IMR-90 (cell line): ENCODE results near the gene ADGRG6. TPM values are rescaled to one million over a fixed set of nuclear protein-coding genes. Genes with fewer than 3 reads are reported as not detected.
"Not testable (repeated sequence)": the region's sequence is repeated elsewhere in the genome, so short reads cannot be mapped to it uniquely, and the experiment has no call there.

ENCODE experiments used
- ATAC-seq: fragments of 200-7000 bp; cut with Tn5 transposase; 2 replicates; pipeline ENCODE4 v1.9.1; 2020; ENCODE audit warnings: low read depth, mild to moderate bottlenecking, moderate library complexity
- BruUV-seq: library from RNA; stranded (reverse); fragments of 400-500 nt; replicated peaks from 2 replicates; lab custom pipeline; 2021; lab: Mats Ljungman, UMichigan
- CTCF ChIA-PET: fragments of 300-600 bp; formaldehyde crosslinking; extraction: SDS; loops from one replicate; lab custom pipeline; 2021; ENCODE audit warnings: antibody characterized with exemption; lab: Yijun Ruan, JAX
- POLR2A ChIA-PET: fragments of 300-600 bp; sonication (Branson Sonifier 250); formaldehyde crosslinking; loops from one replicate; lab custom pipeline; 2022; ENCODE audit warnings: antibody characterized with exemption; ENCODE audit not compliant: unreplicated experiment; lab: Charles Lee
- DNase-seq: peaks from one replicate; pipeline ENCODE4 v3.0.0; 2013
- H2AFZ ChIP-seq: replicated peaks from 2 replicates; pipeline ENCODE3; 2013; ENCODE audit warnings: low read length, mild to moderate bottlenecking; ENCODE audit not compliant: poor library complexity
- H2AK5ac ChIP-seq: 2 replicates; pipeline ENCODE4 v1.6.1; 2013; ENCODE audit warnings: low read depth, low read length, inconsistent platforms
- H2AK9ac ChIP-seq: replicated peaks from 2 replicates; pipeline ENCODE3; 2013; ENCODE audit warnings: mild to moderate bottlenecking, low read depth, low read length, moderate library complexity; ENCODE audit not compliant: poor library complexity
- H2BK120ac ChIP-seq: 2 replicates; pipeline ENCODE4 v1.6.1; 2013; ENCODE audit warnings: low read depth, low read length, inconsistent platforms
- H2BK15ac ChIP-seq: 3 replicates; pipeline ENCODE4 v1.6.1; 2013; ENCODE audit warnings: low read depth, low read length, inconsistent platforms
- H2BK20ac ChIP-seq: 2 replicates; pipeline ENCODE4 v1.6.1; 2013; ENCODE audit warnings: low read depth, mild to moderate bottlenecking, inconsistent platforms, low read length, moderate library complexity
- H2BK5ac ChIP-seq: 2 replicates; pipeline ENCODE4 v1.6.1; 2013; ENCODE audit warnings: mild to moderate bottlenecking, low read depth, low read length, inconsistent platforms; ENCODE audit not compliant: poor library complexity, severe bottlenecking
- H3K14ac ChIP-seq: replicated peaks from 2 replicates; pipeline ENCODE4 v1.6.1; 2013; ENCODE audit warnings: low read depth, low read length, inconsistent platforms
- H3K18ac ChIP-seq: 2 replicates; pipeline ENCODE4 v1.6.1; 2013; ENCODE audit warnings: low read depth, low read length, control low read depth
- H3K23ac ChIP-seq: 2 replicates; pipeline ENCODE4 v1.6.1; 2013; ENCODE audit warnings: low read depth, low read length, inconsistent platforms
- H3K27ac ChIP-seq: 2 replicates; pipeline ENCODE4 v1.5.1; 2013; ENCODE audit warnings: mild to moderate bottlenecking, control low read depth, low read length; ENCODE audit not compliant: insufficient read depth
- H3K27me3 ChIP-seq: 2 replicates; pipeline ENCODE4 v1.6.1; 2013; ENCODE audit warnings: low read length; ENCODE audit not compliant: control insufficient read depth, insufficient read depth
- H3K36me3 ChIP-seq: 2 replicates; pipeline ENCODE4 v1.6.1; 2013; ENCODE audit warnings: low read length, mixed read lengths; ENCODE audit not compliant: control insufficient read depth, insufficient read depth
- H3K4ac ChIP-seq: 2 replicates; pipeline ENCODE4 v1.6.1; 2013; ENCODE audit warnings: low read depth, low read length, inconsistent platforms
- H3K4me1 ChIP-seq: 2 replicates; pipeline ENCODE4 v1.6.1; 2013; ENCODE audit warnings: low read length, mixed read lengths; ENCODE audit not compliant: control insufficient read depth, insufficient read depth
- H3K4me2 ChIP-seq: 2 replicates; pipeline ENCODE4 v1.6.1; 2013; ENCODE audit warnings: low read depth, mild to moderate bottlenecking, control low read depth, low read length, moderate library complexity
- H3K4me3 ChIP-seq: 2 replicates; pipeline ENCODE4 v1.5.1; 2013; ENCODE audit warnings: low read depth, mild to moderate bottlenecking, control low read depth, low read length, moderate library complexity; ENCODE audit not compliant: insufficient read depth
- H3K56ac ChIP-seq: 2 replicates; pipeline ENCODE4 v1.6.1; 2013; ENCODE audit warnings: low read length, inconsistent platforms; ENCODE audit not compliant: insufficient read depth; ENCODE audit errors: extremely low read depth
- H3K79me1 ChIP-seq, 2 experiments: 2 replicates each; pipeline ENCODE4 v1.6.1; 2013; ENCODE audit warnings: low read length in 2 of 2, inconsistent platforms in 1 of 2, low read depth in 1 of 2
- H3K9ac ChIP-seq: 2 replicates; pipeline ENCODE4 v1.6.1; 2013; ENCODE audit warnings: low read depth, low read length, control low read depth
- H3K9me1 ChIP-seq: 2 replicates; pipeline ENCODE4 v1.6.1; 2013; ENCODE audit warnings: low read length, inconsistent platforms; ENCODE audit not compliant: insufficient read depth
- H3K9me3 ChIP-seq: 2 replicates; pipeline ENCODE4 v1.6.1; 2013; ENCODE audit warnings: low read length; ENCODE audit not compliant: control insufficient read depth, insufficient read depth
- H4K20me1 ChIP-seq: 2 replicates; pipeline ENCODE4 v1.6.1; 2013; ENCODE audit warnings: low read length, inconsistent platforms; ENCODE audit not compliant: insufficient read depth
- H4K5ac ChIP-seq: 2 replicates; pipeline ENCODE4 v1.6.1; 2013; ENCODE audit warnings: mild to moderate bottlenecking, low read depth, low read length, control low read depth
- H4K8ac ChIP-seq, 2 experiments: 2 replicates each; pipeline ENCODE4 v1.6.1; 2013; ENCODE audit warnings: low read depth in 2 of 2, low read length in 2 of 2, control low read depth in 1 of 2, inconsistent platforms in 1 of 2
- H4K91ac ChIP-seq: 2 replicates; pipeline ENCODE4 v1.6.1; 2013; ENCODE audit warnings: low read depth, low read length, inconsistent platforms; ENCODE audit not compliant: insufficient read depth
- CEBPB ChIP-seq: IDR thresholded peaks from 2 replicates; pipeline ENCODE4 v1.6.1; 2012; ENCODE audit warnings: low read depth, low read length, improper control_type of control experiment
- CHD1 ChIP-seq: IDR thresholded peaks from 2 replicates; pipeline ENCODE4 v1.6.1; 2012; ENCODE audit warnings: low read depth, low read length, improper control_type of control experiment
- RAD21 ChIP-seq: IDR thresholded peaks from 2 replicates; pipeline ENCODE4 v1.6.1; 2012; ENCODE audit warnings: low read length, improper control_type of control experiment
- WGBS, 2 experiments: methylation state at CpG; one replicate each; pipeline versions ENCODE4 v1.1.5 to v1.1.7; 2013; ENCODE audit warnings: missing lambda C conversion rate in 2 of 2; ENCODE audit not compliant: insufficient read length in 1 of 2; ENCODE audit errors: extremely low coverage in 2 of 2; 5-methylcytosine and 5-hydroxymethylcytosine counted together
- dilution Hi-C: fragments of 300-500 bp; cut with HindIII; formaldehyde crosslinking; loops from one replicate; pipeline ENCODE4 v1.14.3; 2018; ENCODE audit warnings: low sequenced_read_pairs; ENCODE audit not compliant: unreplicated experiment
- in situ Hi-C: fragments of 300-500 bp; cut with MboI; formaldehyde crosslinking; loops from 3 replicates; pipeline ENCODE4 v1.14.3; 2019; ENCODE audit warnings: low sequenced_read_pairs, inconsistent platforms, mixed read lengths
- intact Hi-C: fragments of 100-400 bp; cut with micrococcal nuclease; formaldehyde crosslinking; loops from 2 replicates; pipeline ENCODE4 v1.10.0; 2022
- polyA plus RNA-seq, 3 experiments: library from polyadenylated mRNA; depleted of rRNA; stranded (reverse); fragments of >200 nt; gene quantifications; 2 replicates each; pipeline ENCODE4 v1.2.3, GENCODE V29; 2012; ENCODE audit warnings: low replicate concordance in 1 of 3
- total RNA-seq: library from RNA; depleted of rRNA; stranded (reverse); fragments of >200 nt; gene quantifications from 2 replicates; pipeline ENCODE4 v1.2.3, GENCODE V29; 2012

The ADGRG6 gene
- total and polyA plus RNA-seq, 2 of the 4 experiments (the other 2 are of a cell fraction): 10.0 to 20.3 TPM

DNA sequence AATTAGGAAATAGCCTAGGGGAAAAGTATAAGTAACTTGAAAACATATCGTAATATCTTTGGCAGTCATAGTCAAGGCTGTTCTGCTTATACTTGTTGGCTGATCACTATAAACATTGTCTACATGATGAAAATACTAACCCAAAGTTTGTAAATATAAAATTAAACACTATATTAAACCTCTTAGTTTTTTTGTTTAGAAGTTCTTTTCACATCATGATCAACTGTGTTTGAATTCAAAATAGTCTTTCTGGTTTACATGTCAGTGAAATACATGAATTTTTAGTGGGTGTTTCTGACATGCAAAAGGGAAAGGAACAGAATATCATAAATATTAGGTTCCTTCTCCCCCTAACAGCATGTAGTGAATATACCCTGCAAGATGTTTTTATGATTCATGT is 43.5 kb downstream of the ADGRG6 start:
- H3K4ac ChIP-seq: no peak overlapping the region
- H3K23ac ChIP-seq: no peak overlapping the region
- in situ Hi-C loops (no loop called here), dilution Hi-C loops (no loop called here), intact Hi-C loops (no loop called here)
- peak overlapping the region; percentile 72 for H3K4me2 ChIP-seq
- DNase-seq: peak; percentile 28
- H3K27ac ChIP-seq: no peak overlapping the region
- H3K56ac ChIP-seq: no peak overlapping the region
- H2BK15ac ChIP-seq: no peak overlapping the region
- H2AFZ ChIP-seq: no peak overlapping the region
- H3K18ac ChIP-seq: no peak overlapping the region; the same call in 1 of the 2 replicates
- H3K79me1 ChIP-seq: no peaks in the 10 kb centered on the region; a peak in 1 of 4 replicates
- H2BK5ac ChIP-seq: no peak overlapping the region
- H4K91ac ChIP-seq: no peak overlapping the region
- no CpG with 5 or more reads among the region's 1 CpG for WGBS, 2 experiments
- H2AK9ac ChIP-seq: no peak overlapping the region
- H2AK5ac ChIP-seq: no peak overlapping the region
- H2BK120ac ChIP-seq: no peak overlapping the region
- no peak overlapping the region for H3K4me3 ChIP-seq
- H4K8ac ChIP-seq: no peak overlapping the region; a peak in 1 of 4 replicates
- BruUV-seq: no TSS peak
- no peaks in the 10 kb centered on the region for H3K36me3 ChIP-seq
- ChIA-PET POLR2A (no interaction called here), CTCF (interaction anchor here (0.7 kb wide), 1 partner anchor 1211 kb away, joined by 3 read pairs; no protein-coding TSS in a partner anchor)
- no peaks in the 10 kb centered on the region for H3K27me3 ChIP-seq
- no peaks in the 10 kb centered on the region for H3K9me3 ChIP-seq
- no peak overlapping the region for H2BK20ac ChIP-seq
- no peaks in the 10 kb centered on the region for H4K20me1 ChIP-seq
- H3K4me1 ChIP-seq: peaks cover 5% of the 10 kb centered on the region
- no peak for TF ChIP-seq RAD21
- no peak for TF ChIP-seq CEBPB
- TF ChIP-seq CHD1: no peak
- ATAC-seq: peak; percentile 65
- H3K9me1 ChIP-seq: no peaks in the 10 kb centered on the region
- no peak overlapping the region for H3K9ac ChIP-seq
- H3K14ac ChIP-seq: no peak overlapping the region
- H4K5ac ChIP-seq: no peak overlapping the region

GRCh38 chr6:142346166-142346565 is 44.4 kb downstream of the ADGRG6 start:
- H2BK5ac ChIP-seq, H3K79me1 ChIP-seq, ATAC-seq, H3K9me3 ChIP-seq, H3K9me1 ChIP-seq, POLR2A ChIA-PET, H2BK120ac ChIP-seq, dilution Hi-C loops, H3K36me3 ChIP-seq, H3K4me3 ChIP-seq, H3K4me2 ChIP-seq, H3K14ac ChIP-seq, H2AK5ac ChIP-seq, H3K27ac ChIP-seq, H4K8ac ChIP-seq, H3K4me1 ChIP-seq, H2AFZ ChIP-seq, H2BK15ac ChIP-seq, H2AK9ac ChIP-seq, in situ Hi-C loops, intact Hi-C loops, H4K20me1 ChIP-seq, H3K9ac ChIP-seq, H3K4ac ChIP-seq, CTCF ChIA-PET, BruUV-seq, H3K23ac ChIP-seq, H3K56ac ChIP-seq, H4K91ac ChIP-seq, H2BK20ac ChIP-seq, DNase-seq, H3K27me3 ChIP-seq: not testable (repeated sequence)
- no CpG with 5 or more reads among the region's 3 CpGs for WGBS, 2 experiments
- peak overlapping the region; percentile 17; the same call in 1 of the 2 replicates for H3K18ac ChIP-seq
- H4K5ac ChIP-seq: peak overlapping the region; percentile 4; the same call in 1 of the 2 replicates
